ENCODE data around the gene UBAC2.
"Not testable (repeated sequence)": the region's sequence is repeated elsewhere in the genome, so short reads cannot be mapped to it uniquely, and the experiment has no call there.

Gene UBAC2

GRCh38 chr13:99383511-99383921 lies 182.9 kb downstream of the UBAC2 start:
- peak; percentile 28 for DNase-seq

DNA sequence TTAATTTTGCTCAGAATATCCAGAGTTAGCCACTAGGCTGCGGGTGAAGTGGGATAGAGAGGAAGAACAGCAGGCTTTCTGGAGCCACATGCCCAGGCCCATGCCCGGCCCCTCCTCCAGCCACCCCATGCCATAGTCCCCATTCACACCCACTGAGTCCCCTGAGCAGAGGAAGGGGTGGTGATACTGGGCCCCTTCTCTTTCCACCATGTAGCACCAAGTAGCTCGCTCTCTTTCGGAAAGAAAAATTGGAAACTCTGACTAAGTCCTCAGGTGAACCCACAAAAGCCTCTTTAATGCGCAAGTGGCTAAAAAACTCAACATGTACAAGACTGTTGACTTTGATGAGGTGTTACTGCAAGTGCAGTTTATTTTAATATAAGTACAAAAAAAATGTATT lies 183.3 kb downstream of the UBAC2 start:
- peak; percentile 57 for DNase-seq

GRCh38 chr13:99384468-99384867 lies 183.8 kb downstream of the UBAC2 start:
- DNase-seq, result peak; percentile 52

- DNase-seq, result peak; percentile 25
Observed at GRCh38 chr13:99385161-99385560, 184.5 kb downstream of the UBAC2 start.

- peak; percentile 21 for DNase-seq
Observed at GRCh38 chr13:99385940-99386339, 185.3 kb downstream of the UBAC2 start.

- DNase-seq, result no peak
Observed at GRCh38 chr13:99386495-99386894, 185.8 kb downstream of the UBAC2 start.

DNA sequence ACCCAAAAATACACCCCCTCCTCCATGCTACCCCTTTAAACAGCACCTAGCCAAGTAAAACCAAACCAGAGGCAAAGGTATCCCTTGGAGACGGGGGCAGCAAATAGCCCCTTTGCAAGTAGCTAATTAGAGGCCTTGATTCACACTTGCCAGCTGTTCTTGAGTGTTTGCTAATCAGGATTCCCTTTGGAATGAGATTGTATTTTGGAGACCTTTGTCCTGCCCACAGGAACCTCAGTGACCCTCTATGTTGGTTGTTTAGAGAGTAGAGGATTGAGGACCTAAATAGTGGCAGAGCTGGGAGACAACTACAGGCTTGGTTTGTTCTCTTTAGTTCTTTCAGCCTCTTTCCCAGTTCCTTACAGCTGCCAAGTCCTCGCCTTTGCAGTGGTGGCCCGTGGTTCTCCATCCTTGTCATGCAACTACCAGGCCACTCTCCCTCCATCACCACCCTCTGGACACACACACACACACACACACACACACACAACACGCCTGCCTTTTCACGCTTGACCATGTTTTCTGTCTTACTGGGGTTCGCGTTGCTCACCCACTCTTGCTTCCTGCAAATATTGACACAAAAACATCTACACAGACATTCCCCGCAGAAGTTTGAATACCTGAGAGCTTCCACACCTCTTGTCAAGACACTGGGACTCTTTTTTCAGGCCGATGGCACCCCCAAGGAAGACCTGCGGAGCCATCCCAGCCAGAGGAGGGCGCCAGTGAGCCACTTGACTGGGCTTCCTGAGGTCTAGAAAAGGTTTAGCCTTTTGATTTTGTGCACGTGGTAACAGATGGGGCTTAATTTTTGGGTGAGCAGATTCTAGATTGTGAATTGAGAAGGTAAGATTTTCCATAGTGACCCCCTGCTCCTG lies 186.5 kb downstream of the UBAC2 start:
- DNase-seq, result peak; percentile 98

DNA sequence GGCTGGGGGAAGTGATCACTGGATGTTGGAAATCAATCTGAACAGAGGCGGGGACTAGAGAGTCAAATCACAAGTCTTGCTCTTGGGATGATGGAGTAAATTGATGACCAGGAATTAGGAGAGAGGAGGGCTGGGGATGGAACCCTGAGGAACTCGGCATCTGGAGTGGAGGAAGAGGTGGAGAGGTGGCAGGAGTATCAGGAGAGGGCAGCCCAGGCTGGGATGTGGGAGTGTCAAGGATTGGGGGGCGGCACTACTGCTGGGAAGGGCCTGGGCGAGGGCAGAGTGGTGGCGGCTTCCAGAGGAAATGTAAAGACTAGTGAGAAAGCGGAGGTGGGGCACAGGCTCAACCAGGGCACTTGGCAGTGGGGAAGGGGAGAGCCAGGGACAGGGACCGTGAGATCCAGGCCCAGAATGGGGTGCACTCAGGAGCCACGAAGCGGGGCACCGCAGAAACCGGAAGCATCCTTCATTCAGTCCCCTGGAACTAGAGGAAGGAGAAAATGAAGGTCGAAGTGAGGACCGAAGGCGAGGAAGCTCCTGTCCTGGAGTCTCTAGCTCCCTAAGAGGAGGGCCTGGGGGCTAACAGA lies 187.8 kb downstream of the UBAC2 start:
- DNase-seq, result peak; percentile 22

- DNase-seq, result peak; percentile 10
Observed at GRCh38 chr13:99389094-99389493, 188.4 kb downstream of the UBAC2 start.

DNA sequence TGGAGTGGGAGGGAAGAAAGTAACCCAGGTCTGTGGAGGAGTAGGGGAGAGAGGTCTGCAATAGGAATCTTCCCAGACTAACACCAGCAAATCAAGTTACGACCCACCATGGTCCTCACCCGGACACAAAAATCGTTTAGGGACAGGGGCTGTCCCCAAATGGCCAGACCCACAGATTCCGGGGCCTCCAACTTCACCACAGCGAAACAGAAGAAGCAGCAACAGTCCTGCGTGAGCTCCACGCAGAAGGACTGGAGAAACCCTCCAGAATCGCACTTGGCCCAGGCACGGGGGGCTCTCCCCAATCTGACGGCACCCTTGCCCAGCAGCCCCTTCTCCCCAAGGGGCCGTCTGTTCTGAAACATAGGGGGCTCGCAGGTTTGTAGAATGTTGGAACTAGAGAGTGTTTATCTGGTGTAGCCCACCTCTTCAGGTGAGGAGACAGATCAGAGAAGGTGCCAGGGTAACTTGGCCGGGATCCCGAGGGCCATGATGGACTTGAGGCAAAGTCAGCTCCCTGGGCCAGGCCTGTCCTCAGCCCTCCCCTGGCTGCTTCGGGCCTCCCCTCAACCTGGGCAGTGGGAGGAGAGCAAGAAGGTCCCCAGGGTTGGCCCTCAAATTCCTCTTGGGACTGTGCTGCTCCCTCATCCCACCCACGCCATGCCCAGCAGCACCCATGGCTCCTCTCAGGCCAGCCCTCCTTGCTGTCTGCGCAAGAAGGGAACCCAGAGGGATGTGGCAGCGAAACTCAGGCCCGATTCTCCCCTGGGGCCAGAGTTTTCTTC lies 189.1 kb downstream of the UBAC2 start:
- DNase-seq, result peak; percentile 21

- DNase-seq, result no peak
Observed at GRCh38 chr13:99390601-99391000, 189.9 kb downstream of the UBAC2 start.

DNA sequence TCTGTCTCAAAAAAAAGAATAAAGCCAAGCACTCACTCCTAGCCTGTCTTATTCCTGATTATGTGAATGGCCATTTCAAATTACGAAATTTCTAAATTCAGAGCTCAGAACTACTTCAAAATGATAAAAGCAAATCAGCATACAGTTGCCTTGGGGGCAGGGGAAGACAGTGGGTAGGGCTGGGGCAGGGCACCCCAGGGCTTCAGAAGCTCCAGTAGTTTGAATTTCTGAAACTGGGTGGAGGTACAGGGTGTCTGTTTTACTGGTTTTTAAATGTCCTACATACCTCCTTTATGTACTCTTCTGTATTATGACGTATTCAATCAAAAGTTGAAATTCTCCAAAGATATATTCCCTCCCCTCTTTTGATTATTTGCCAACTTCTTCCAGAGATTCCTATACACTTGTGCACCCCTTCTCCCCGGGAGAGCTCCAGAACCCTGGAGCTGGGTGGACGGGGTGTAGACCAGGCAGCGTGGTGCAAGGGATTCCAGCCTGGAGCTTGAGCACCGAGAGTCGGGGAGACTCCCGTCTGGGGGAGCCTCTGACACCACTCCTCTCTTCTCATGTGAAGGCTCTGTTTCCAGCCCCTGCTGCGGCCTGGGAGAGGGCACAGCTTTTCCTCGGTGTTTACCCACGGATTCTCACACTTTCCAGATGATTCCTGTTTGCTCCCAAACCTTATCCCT lies 191.3 kb downstream of the UBAC2 start:
- DNase-seq, result no peak

GRCh38 chr13:99392470-99393135 lies 191.9 kb downstream of the UBAC2 start:
- DNase-seq, result no peak

- not testable (repeated sequence) for DNase-seq
Observed at GRCh38 chr13:99393391-99393790, 192.7 kb downstream of the UBAC2 start.

- no peak for DNase-seq
Observed at GRCh38 chr13:99393791-99394735, 193.4 kb downstream of the UBAC2 start.

GRCh38 chr13:99395436-99395835 lies 194.8 kb downstream of the UBAC2 start:
- DNase-seq, result no peak

DNA sequence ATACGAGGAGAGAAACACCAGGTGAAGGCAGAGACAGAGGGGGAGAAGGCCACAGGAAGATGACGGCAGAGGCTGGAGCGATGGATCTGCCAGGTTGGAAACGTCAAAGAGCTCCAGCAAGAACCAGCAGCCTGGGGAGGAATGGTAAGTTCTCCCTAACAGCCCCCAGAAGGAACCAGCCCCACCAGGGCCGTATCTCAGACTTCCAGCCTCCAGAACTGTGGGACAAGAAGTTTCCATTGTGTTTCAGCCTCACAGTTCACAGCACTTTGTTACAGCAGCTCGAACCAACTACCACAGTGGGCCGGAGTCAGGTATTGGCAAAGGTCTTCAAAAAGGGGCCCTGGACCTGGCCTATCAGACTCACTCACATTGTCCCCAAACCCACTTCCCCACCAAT lies 195.8 kb downstream of the UBAC2 start:
- DNase-seq, result no peak

DNA sequence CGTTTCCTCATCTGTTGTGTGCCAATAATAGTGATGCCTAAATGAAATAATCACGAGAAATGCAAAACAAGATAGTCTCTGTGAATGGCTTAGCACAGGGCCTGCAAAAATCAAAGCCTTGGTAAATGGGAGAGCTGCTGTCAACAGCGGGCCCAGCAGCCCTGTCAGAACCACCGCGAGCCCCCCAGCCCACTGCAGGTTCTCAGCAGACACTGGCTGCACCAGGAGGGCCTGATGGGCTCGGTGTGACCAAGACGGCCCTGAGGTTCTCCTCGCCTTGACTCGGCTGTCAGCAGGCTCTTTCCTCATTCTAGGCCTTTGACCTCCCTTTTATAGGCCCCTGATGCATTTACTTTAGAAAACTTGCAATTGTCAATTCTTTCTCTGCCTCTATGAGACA lies 197.4 kb downstream of the UBAC2 start:
- DNase-seq, result no peak

DNA sequence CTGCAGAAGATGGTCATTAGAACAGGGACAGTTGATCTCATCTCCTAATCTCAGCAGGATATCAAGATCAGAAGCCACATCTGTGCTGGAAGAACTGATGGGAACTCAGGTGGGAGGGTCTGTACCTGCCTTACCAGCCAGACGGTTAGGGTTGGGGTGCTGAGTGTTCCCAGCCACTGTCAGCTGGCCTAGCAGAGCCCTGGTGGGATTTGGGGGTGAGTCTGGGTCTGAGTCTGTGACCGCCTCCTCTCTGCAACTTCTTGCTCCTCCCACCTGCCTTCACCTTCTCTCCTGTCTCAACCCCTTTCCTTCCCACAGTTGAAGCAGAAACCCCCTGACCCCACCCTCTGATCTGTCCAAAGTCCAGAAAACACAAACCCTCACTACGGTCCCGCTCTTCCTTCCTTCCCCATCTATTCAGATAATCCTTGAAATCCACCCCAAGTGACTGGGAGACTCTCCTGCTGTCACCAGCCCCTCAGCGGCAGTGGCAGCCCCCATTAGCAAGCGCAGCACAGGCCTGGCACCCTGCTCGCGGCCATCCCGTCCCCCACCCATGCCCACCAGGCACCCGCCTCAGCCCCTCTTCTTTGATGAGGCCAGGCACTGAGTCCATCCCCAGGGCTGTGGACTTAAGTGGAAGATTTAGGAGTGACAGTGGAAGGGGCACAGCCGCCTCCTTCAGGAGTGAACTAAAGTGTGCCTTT lies 198.4 kb downstream of the UBAC2 start:
- DNase-seq, result no peak

DNA sequence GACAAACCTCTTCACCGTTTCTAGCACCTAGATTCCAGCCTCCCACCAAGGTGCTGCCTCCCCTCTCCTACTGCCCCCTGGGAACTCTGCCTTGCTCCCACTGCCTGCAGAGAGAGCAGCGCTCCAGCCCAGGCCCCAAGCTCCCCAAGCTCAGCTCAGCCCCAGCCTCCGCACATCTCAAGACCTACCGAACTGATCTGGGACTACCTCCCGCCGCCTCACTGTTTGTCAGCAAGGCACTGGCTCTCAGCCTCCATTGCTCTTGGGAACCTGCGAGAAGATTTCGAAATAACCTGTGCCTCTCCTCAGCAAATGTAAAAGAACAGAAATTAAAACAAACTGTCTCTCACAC lies 198.9 kb downstream of the UBAC2 start:
- no peak for DNase-seq

Data from stimulated activated CD8-positive, alpha-beta memory T cell treated with anti-CD3 and anti-CD28 coated beads, Interleukin-4, amount 100 ng/mL, for 48 hours (primary cell).